ENCODE data around the gene LURAP1L. TPM values are rescaled to one million over a fixed set of nuclear protein-coding genes. Genes with fewer than 3 reads are reported as not detected.

The LURAP1L gene
- total and polyA plus RNA-seq, 11 donors: 1.4 to 5.7 (median 2.9) TPM

Other genes with a start within 250 kb of the LURAP1L start
- 100 to 1,000 TPM in 3 of 9 donors, 10 to 100 TPM in 6; 51.7 to 122 (median 93.2) TPM for gene TYRP1, start 81.6 kb upstream of the LURAP1L start, total RNA-seq
- 10 to 100 TPM; 12.7 to 15.6 TPM for gene TYRP1, start 81.6 kb upstream of the LURAP1L start, polyA plus RNA-seq

Measured in heart left ventricle (tissue), 11 donors.